HG02840 (cell line): Measurements from ENCODE around the gene PACSIN3.
"Not testable (repeated sequence)": the region's sequence is repeated elsewhere in the genome, so short reads cannot be mapped to it uniquely, and the experiment has no call there.

ENCODE experiments used
- ATAC-seq: cut with Tn5 transposase; IDR thresholded peaks from one replicate; pipeline ENCODE4 v1.9.1; 2021; ENCODE audit warnings: mild to moderate bottlenecking, moderate library complexity, moderate number of reproducible peaks; ENCODE audit not compliant: unreplicated experiment, low FRiP score

The PACSIN3 gene

DNA sequence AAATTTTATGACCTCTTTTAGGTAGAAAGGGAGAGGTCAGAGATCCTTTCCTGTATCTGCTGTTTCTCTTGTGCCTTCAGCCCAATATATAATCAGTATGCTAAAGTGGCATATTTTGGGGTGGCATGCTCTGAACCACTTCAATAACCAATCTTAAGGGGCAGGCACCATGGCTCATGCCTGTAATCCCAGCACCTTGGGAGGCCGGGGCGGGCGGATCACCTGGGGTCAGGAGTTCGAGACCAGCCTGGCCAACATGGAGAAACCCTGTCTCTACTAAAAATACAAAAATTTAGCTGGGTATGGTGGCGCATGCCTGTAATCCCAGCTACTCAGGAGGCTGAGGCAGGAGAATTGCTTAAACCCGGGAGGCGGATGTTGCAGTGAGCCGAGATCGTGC is 11.9 kb upstream of the PACSIN3 start:
- ATAC-seq = not testable (repeated sequence)

DNA sequence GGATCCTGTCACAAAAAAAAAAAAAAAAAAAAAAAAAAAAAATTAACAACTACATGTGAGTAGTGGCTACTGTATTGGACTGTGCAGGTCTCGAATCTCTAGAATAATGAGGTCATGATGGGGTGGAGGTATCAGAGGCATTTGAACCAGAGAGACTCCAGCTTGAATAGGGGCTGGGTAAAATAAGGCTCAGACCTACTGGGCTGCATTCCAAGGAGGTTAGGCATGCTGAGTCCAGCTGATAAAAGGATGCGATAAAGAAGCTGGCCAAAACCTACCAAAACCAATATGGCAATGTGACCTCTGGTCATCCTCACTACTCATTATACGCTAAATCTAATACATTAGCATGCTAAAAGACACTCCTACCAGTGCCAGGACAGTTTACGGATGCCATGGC is 5.9 kb upstream of the PACSIN3 start:
- no peak for ATAC-seq

GRCh38 chr11:47191137-47191536 is 4.9 kb upstream of the PACSIN3 start:
- not testable (repeated sequence) for ATAC-seq

DNA sequence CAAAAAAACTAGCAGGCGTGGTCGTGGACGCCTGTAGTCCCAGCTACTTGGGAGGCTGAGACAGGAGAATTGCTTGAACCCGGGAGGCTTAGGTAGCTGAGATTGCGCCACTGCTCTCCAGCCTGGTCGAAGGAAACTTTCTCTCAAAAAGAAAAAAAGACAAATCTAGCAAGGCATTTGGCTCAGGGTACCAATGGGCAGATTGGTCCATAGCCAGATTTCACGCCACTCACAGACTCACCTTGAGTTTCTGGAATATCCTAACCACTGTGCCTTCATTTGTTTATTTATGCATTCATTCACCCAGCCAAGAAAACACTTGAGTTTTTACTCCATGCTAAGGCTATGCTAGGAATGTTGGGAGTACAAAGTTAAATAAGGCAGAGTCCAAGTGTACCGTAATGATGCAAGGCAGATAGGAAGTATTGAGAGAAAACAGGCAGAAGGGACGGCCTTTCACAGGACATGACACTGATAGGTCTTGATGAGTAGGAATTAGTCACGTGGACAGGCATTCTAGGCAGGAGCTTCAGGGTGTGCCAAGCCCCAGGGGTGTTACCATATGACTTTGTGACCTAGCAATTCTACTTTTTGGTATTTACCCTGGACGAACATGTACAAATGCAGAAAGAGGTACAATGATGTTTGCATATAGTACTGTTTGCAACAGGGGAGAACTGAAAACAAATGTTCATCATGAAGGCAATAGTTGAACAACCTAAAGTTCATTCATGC is 3.0 kb upstream of the PACSIN3 start:
- no peak for ATAC-seq

- ATAC-seq = no peak
Measured at GRCh38 chr11:47188259-47188658, 2.0 kb upstream of the PACSIN3 start.

GRCh38 chr11:47187723-47188122 is 1.5 kb upstream of the PACSIN3 start:
- no peak for ATAC-seq

DNA sequence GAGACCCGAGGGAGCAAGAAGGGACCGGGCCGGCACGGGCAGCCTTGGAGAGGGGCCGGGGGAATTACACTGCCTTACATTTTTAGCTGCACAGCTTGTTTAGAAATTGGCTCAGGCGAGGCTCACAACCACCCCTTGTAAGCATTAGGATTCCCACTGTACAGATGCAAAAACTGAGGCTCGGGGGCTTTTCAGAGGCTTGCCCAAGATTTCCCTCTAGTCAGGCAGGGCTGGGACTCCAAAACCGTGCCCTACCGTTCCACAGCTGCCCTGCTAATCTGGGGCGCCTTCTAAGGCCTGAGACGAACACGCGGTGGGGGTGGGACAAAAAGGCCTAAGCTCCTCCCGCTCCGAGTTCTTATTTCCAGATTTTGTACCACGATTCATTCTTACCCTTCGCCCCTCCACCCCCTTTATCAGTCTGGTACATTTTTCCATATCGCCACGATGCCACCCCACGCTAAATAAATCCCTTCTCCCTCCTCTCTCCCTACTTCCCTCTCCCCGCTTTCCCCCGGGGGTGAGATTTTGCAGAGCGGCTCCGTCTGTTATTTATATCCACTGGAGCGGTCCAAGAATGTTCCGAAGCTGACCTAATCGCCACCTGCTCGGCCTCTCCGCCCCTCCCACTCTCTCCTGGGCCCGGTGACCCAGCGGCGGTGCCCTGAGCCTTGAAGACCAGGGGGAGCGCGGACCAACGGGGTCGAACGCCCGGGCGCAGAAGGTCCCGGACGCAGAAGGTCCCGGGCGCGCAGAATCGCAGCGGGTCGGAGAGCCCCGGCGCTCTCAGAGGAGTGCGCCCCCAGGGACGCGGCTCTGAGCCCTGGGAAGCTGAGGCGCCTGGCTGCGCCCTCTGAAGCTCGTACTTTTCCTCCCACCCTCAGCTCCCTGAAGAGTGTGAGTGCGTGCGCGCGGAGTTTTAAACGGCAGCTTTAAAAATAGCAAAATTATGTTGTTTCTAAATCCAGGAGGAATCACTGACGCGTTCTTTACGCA is 764 bp upstream of the PACSIN3 start:
- no peak for ATAC-seq

- ATAC-seq = no peak
Measured at GRCh38 chr11:47185305-47186075, 744 bp downstream of the PACSIN3 start.

DNA sequence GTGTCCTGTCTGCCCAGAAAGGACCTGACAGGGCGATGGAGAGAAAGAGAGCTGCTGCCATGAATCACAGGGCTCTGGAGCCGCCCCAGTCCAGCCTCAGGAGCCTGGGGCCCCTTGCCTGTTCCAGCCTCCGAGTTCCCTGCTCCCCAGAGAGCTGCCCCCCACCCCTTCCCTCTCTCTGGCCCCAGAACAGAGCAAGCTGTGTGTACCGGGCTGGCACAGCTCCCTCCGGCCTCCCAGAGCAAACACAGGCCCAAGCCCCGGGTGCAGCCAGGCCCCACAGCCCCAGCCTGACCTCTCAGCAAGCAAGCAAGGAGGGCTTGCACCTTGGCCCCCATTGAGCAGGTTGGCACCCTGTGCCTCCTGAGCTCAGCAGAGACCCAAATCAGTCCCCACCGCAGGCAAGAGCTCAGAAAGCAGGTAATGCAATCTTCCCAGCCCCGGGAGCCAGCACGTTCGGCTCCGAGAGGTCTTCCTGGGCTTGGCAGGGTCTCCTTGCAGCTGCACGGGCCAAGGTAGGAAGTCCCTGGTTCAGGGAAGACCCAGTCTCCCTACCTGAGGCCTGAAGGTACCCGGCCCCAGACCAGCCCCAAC is 1.4 kb downstream of the PACSIN3 start:
- no peak for ATAC-seq

DNA sequence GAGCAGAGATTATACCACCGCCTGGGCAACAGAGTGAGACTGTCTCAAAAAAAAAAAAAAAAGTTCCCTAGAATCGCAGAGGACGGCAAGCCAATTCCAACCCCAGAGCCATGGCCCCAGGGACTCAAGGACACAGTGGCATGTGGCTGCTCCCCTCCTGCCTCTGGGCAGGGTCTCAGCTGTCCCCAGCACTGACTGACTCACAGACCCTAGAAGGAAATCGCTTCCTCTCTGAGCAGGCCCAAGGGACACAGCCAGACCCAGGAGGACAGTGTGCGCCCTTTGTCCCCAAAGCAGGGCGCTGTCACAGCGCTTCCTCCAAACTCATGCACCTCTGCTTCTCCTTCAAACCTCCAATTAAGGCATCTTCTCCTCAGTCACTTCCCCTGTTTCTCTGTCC is 2.3 kb downstream of the PACSIN3 start:
- no peak for ATAC-seq

GRCh38 chr11:47183031-47183856 is 3.0 kb downstream of the PACSIN3 start:
- no peak for ATAC-seq

GRCh38 chr11:47182380-47182779 is 3.9 kb downstream of the PACSIN3 start:
- ATAC-seq = no peak

GRCh38 chr11:47181271-47181670 is 5.0 kb downstream of the PACSIN3 start:
- no peak for ATAC-seq

GRCh38 chr11:47180006-47180787 is 6.0 kb downstream of the PACSIN3 start:
- ATAC-seq = no peak

DNA sequence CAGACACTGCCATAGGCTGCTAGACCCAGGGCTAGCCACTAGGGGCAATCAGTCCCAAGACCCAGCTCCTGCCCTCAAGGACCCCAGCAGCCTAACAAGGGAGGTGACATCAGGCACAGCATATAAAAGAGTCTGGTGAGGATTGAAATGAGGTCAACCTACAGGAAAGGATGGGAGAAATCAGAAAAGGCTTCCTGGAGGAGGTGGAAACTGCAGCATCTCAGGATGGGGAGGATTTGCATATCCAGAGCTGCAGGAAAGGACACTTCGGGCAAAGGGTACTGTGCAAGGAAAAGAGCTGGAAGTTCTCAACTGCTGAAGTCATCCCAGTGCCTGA is 6.6 kb downstream of the PACSIN3 start:
- no peak for ATAC-seq

DNA sequence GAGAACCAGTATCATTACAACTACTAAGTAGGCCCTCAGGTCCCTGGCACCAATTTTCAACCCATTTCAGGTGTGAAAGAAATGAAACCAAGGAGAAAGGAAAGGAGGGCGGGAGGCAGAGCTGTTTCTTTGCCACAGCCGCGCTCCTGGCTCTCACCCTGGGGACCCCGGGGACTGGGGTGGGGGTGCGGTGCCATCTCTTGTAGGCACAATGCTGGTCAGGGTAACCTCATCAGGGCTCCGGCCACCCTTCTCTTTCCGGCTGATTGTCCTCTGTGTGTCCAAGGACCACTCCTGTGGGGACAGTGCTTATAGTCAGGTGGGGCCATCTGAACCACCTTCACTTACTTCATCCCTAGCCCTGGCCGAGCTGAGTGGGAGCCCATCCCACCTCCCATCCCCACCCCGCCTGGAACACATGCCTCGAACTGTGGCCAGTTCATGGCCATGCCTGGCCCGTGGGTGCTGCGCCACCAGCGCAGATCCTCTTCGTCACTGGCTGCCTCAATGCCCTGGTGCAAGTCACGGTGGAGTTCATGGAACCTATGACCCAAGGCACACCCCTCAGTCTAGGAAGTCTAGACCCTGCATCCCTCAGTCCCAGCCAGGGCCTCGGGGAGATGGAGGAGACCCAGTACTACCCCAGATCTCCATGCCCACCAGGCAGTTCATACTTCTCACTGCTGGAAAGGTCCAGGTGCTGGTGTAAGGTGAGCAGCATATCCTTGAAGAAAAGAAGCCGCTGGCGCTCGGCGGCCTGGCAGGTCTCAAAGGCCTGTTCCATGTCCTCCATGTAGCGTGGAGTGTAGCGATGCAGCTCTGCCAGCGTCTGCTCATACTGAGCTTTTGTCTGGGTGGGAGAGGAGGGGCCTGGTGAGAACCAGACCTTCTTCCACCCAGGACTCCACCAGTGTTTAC is 7.2 kb downstream of the PACSIN3 start:
- no peak for ATAC-seq

DNA sequence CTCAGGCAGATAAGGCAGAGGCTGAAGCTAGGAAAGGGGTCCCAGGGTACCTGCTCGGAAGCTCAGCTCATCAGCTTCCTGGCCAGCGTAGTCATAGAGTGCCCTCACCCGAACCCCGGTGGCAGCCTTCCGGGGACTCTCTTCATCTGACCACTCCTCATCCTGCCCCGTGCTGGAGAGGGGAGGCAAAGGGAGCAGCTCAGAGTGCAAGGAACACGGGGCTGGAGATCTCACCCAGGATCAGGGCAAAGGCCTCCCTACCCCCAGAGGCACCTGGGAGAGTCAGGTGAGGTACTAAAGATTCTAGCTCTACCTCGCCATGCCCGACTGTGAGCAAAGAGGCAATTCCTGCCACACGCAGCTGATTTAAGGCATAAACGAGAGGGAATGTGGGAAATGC is 7.9 kb downstream of the PACSIN3 start:
- ATAC-seq = no peak

- no peak for ATAC-seq
Measured at GRCh38 chr11:47177846-47178245, 8.4 kb downstream of the PACSIN3 start.
